D341Med (cell line): ENCODE results near the gene KIF25.

Source experiments
- DNase-seq: peaks from one replicate; pipeline ENCODE4 v3.0.0; 2012; ENCODE audit warnings: low spot score

KIF25 gene

DNA sequence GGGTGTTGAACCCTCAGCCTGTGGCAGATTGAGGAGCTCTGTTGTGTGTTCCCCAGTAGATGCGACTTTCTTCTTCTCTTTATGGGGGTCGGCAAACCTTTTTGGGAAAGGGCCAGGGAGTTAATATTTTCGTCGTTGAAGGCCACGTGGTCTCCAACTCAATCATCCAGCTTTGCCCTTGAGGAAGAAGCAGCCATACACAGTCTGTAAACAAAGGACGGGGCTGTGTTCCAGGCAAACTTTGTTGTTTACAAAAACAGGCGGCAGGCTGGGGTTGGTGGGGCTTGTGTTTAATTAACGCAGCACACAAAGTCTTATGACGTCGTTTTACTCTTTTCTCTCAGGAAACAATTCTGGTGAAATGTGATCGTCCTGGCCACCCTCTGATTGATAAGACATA lies 20.2 kb downstream of the KIF25 start:
- DNase-seq, result no peak

DNA sequence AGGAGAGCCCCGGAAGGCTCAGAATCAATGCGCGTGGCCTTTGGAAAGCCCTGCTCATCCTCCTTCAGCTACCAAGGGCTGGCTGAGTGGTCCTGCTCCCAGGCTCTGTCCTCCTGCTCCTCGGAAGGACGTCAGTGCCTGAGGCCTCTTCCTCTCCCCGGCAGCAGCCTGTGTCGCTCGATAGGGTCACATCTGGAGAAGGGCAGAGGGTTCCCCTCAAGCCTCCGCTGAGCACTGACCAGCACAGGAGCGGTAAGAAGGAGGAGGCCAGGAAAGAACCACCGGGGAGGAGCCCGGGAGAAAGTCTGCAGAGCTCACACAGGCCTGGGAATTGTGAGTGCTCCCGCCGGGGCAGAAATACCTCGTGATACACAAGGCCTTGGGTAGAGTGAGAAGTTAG lies 21.2 kb downstream of the KIF25 start:
- no peak for DNase-seq

DNA sequence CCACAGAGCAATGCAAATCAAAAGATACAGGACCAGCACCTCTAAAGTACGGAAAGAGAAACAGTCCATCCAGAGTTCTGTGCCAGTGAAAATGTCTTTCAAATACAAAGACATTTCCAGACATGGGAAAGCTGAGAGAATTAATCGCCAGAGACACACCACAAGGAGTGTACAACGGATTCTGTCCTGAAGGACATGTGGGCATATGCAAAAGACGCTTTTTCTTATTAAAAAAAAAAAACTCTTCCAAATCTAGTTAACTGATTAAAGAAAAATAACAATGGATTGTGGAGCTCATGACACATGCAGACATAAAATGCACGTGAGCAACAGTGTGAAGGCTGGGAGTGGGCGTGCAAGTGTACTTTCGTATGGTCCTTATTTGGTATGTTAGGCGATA lies 22.8 kb downstream of the KIF25 start:
- no peak for DNase-seq

DNA sequence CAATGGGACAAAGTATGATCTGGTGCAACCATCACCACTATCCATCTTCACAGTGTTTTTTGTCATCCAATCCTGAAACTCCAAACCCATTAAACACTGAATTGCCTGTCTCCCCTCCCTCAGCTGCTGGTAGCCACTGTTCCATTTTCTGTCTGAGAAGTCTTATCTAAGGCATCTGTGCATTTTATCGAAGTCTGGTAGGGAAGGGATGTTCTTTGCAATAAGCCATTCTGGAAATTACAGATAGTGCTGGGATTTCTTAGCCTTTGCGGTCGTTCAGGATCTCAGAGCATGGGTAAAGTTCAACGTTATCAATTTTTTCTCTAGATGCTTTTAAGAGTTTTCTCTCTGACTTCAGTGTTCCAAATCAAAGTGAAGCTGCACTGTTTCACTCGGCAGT lies 24.1 kb downstream of the KIF25 start:
- no peak for DNase-seq

- no peak for DNase-seq
Measured at GRCh38 chr6:168022488-168023321, 25.2 kb downstream of the KIF25 start.

- no peak for DNase-seq
Measured at GRCh38 chr6:168024951-168025510, 27.6 kb downstream of the KIF25 start.

GRCh38 chr6:168025831-168026710 lies 28.6 kb downstream of the KIF25 start:
- no peak for DNase-seq

- no peak for DNase-seq
Measured at GRCh38 chr6:168026925-168027324, 29.5 kb downstream of the KIF25 start.

DNA sequence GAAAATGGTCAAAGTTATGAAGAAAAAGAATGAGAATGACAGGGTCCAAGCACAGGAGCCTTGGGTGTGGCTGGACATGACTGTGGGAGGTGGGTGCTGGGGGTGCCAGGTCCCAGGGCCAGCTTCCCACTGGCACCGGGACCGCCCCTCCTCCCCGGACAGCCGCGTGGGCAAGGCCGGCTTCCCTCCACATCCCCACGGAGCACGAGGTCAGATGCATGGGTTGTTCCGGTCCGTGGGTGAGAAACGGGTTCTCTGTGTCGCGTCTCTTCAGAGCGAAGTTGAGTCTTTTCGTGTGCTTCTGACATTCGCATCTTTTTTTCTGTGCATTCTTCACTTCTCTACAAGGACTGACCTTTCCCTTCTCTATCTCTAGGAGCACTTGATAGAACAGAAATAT lies 30.1 kb downstream of the KIF25 start:
- DNase-seq, result no peak

DNA sequence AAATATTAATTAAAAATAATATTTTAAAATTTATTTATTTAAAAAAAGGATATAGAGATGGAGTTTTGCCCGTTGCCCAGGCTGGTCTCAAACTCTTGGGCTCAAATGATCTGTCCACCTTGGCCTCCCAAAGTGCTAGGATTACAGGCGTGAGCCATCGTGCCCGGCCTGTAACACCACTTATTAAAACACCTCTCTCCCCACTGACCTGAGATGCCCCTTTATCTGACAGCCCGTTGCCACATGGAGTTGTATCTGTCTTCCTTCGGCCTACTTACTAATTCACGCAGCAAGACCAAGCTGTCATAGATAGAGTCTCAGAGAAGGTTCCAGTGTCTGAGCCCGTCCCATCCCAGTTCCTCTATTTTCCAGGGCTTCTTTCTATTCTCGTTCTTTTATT lies 30.7 kb downstream of the KIF25 start:
- no peak for DNase-seq

GRCh38 chr6:168029459-168030217 lies 32.2 kb downstream of the KIF25 start:
- no peak for DNase-seq

GRCh38 chr6:168030218-168030746 lies 32.8 kb downstream of the KIF25 start:
- DNase-seq, result no peak

DNA sequence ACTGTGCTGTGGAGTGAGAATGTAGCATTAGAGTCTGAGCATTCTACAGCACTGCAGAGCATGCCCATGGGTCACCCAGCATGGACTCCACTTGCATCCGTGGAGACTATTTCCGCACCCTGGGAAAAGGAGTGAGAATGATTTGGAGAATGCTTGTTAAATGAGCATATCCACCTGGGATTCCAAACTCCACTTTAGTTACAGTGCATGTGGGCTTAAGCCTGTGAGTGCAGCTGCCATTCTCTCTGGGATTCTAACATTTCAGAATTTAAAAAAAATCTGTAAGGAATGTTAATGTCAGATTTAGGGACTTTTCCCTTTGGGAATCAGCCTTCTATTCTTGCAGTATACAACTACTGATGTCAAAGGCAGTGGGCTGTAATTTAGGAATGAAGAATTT lies 33.4 kb downstream of the KIF25 start:
- no peak for DNase-seq

GRCh38 chr6:168031411-168031971 lies 34.0 kb downstream of the KIF25 start:
- DNase-seq, result no peak

GRCh38 chr6:168032005-168032760 lies 34.7 kb downstream of the KIF25 start:
- no peak for DNase-seq

- no peak for DNase-seq
Measured at GRCh38 chr6:168033791-168034190, 36.3 kb downstream of the KIF25 start.

DNA sequence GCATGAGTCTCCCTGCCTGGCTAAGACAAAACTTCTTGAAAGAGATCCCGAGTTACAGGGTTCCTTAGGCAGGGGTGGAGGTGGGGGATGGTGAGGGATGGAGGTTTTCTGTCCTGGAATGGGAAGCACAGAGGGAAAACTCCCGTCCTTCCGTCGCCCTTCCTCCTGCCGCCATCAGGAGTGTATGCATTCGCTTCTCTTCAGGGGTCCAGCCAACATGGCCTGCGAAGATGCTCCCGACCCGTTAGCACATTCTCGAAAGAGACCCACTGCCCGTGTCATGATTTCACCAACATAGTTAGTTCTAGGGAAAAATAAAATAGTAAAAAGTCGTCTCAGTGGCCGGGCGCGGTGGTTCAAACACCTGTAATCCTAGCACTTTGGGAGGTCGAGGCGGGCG lies 37.1 kb downstream of the KIF25 start:
- no peak for DNase-seq

DNA sequence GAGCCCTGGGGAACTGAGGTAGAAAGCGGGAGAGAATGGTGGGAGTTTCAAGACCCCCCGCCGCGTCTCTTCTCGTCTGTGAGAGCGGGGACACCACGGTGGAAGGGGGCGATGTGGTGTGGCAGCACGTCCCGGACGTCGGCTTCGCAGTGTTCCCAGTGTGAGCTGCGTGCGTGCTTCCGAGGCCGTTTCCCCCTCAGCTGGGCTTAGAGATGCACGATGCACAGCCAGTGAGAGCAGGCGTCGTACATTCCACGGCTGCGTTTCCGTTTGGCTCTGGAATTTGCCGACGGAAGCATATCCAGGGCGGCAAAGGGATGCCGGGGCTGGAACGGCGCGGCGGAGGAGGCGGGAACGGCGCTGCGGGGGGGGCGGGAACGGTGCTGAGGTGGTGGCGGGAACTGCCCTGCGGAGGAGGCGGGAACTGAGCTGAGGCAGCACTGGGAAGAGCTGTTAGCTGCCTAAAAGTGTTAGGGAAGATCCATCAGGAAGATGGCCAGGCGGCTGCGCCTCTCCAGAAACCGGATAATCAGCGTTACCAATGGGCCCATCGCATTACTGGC lies 37.7 kb downstream of the KIF25 start:
- peak; percentile 51 for DNase-seq

- DNase-seq, result no peak
Measured at GRCh38 chr6:168035661-168036545, 38.4 kb downstream of the KIF25 start.
